Subcutaneous abdominal adipose tissue (tissue), 5 donors: ENCODE results near the gene LMF2.
"Not testable (repeated sequence)": the region's sequence is repeated elsewhere in the genome, so short reads cannot be mapped to it uniquely, and the experiment has no call there.

ENCODE experiments used
- H3K27ac ChIP-seq: one replicate; pipeline ENCODE4 v1.7.0; 2013; ENCODE audit warnings: low read depth, mild to moderate bottlenecking, inconsistent platforms, low read length, moderate library complexity
- H3K27me3 ChIP-seq, 5 donors: one replicate each; pipeline ENCODE4 v1.7.0; 2013; ENCODE audit warnings: low read length in 5 of 5, inconsistent platforms in 1 of 5; ENCODE audit not compliant: control insufficient read depth in 5 of 5, insufficient read depth in 4 of 5
- H3K36me3 ChIP-seq, 5 donors: one replicate each; pipeline ENCODE4 v1.7.0; 2013; ENCODE audit warnings: low read length in 5 of 5; ENCODE audit not compliant: control insufficient read depth in 5 of 5, insufficient read depth in 5 of 5
- H3K4me1 ChIP-seq, 5 donors: one replicate each; pipeline ENCODE4 v1.7.0; 2013; ENCODE audit warnings: low read length in 5 of 5, mild to moderate bottlenecking in 3 of 5, moderate library complexity in 1 of 5; ENCODE audit not compliant: control insufficient read depth in 5 of 5, insufficient read depth in 5 of 5
- H3K4me3 ChIP-seq, 5 donors: one replicate each; pipeline ENCODE4 v1.7.0; 2013; ENCODE audit warnings: low read length in 5 of 5, low read depth in 1 of 5
- H3K9ac ChIP-seq, 5 donors: one replicate each; pipeline ENCODE4 v1.7.0; 2013; ENCODE audit warnings: low read length in 5 of 5, mild to moderate bottlenecking in 4 of 5, moderate library complexity in 3 of 5
- H3K9me3 ChIP-seq, 5 donors: one replicate each; pipeline ENCODE4 v1.7.0; 2013; ENCODE audit warnings: low read length in 5 of 5; ENCODE audit not compliant: control insufficient read depth in 5 of 5
- donor health status: healthy.
- donor health status: healthy.
- donor health status: healthy.
- donor health status: healthy.
- donor health status: healthy.

Gene LMF2

GRCh38 chr22:50523806-50524675 lies 16.5 kb upstream of the LMF2 start:
- Histone ChIP-seq H3K36me3 (peaks cover 0 to 43% (median 39%) of the 10 kb centered on the region in 5 donors), H3K4me1 (peaks cover 7 to 49% (median 34%) of the 10 kb centered on the region in 5 donors)

GRCh38 chr22:50523458-50523805 lies 15.9 kb upstream of the LMF2 start:
- Histone ChIP-seq H3K27ac (no peak overlapping the region), H3K36me3 (peaks cover 0 to 49% (median 44%) of the 10 kb centered on the region in 5 donors), H3K9me3 (no peaks in the 10 kb centered on the region), H3K27me3 (no peaks in the 10 kb centered on the region), H3K4me3 (no peak overlapping the region), H3K4me1 (peaks cover 7 to 43% (median 28%) of the 10 kb centered on the region in 5 donors), H3K9ac (no peak overlapping the region)

More at GRCh38 chr22:50523806-50524675, 16.5 kb upstream of the LMF2 start:
- no peaks in the 10 kb centered on the region for H3K27me3 ChIP-seq
- H3K9ac ChIP-seq = peak overlapping the region in 3 of 5 donors; percentile 71 to 84 (median 73)
- H3K9me3 ChIP-seq = no peaks in the 10 kb centered on the region
- H3K4me3 ChIP-seq = peak overlapping the region; percentile 66 to 78 (median 68)
- H3K27ac ChIP-seq = peak overlapping the region; percentile 95

DNA sequence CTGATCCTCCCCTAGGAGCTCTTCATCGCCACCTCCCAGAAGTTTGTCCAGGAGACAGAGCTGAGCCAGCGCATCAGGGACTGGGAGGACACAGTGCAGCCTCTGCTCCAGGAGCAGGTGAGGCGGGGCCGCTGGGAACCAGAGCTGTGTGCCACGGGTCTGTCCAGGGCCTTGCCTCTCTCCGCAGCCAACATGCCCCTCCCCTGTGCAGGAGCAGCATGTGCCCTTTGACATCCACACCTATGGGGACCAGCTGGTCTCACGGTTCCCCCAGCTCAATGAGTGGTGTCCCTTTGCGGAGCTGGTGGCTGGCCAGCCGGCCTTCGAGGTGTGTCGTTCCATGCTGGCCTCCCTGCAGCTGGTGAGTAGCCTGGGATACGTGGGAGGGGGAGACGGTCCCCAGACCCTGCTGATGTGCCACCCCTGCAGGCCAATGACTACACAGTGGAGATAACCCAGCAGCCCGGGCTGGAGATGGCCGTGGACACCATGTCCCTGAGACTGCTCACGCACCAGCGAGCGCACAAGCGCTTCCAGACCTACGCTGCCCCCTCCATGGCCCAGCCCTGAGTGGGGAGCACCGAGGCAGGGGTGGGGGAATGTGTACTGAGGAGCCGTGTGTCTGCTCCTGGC lies 15.4 kb upstream of the LMF2 start:
- peaks cover 7 to 38% (median 25%) of the 10 kb centered on the region in 5 donors for H3K4me1 ChIP-seq
- H3K27me3 ChIP-seq = no peaks in the 10 kb centered on the region
- H3K4me3 ChIP-seq = no peak overlapping the region
- no peak overlapping the region for H3K27ac ChIP-seq
- no peaks in the 10 kb centered on the region for H3K9me3 ChIP-seq
- peaks cover 0 to 55% (median 49%) of the 10 kb centered on the region in 5 donors for H3K36me3 ChIP-seq
- H3K9ac ChIP-seq = no peak overlapping the region

GRCh38 chr22:50522208-50522805 lies 14.8 kb upstream of the LMF2 start:
- H3K36me3 ChIP-seq = peaks cover 0 to 61% (median 55%) of the 10 kb centered on the region in 5 donors

GRCh38 chr22:50521710-50522109 lies 14.2 kb upstream of the LMF2 start:
- H3K4me3 ChIP-seq = no peak overlapping the region
- H3K36me3 ChIP-seq = peaks cover 0 to 67% (median 61%) of the 10 kb centered on the region in 5 donors
- no peaks in the 10 kb centered on the region for H3K9me3 ChIP-seq
- H3K27ac ChIP-seq = no peak overlapping the region
- no peak overlapping the region for H3K9ac ChIP-seq
- H3K27me3 ChIP-seq = no peaks in the 10 kb centered on the region
- H3K4me1 ChIP-seq = peaks cover 3 to 26% (median 16%) of the 10 kb centered on the region in 5 donors

More at GRCh38 chr22:50522208-50522805, 14.8 kb upstream of the LMF2 start:
- no peak overlapping the region for H3K4me3 ChIP-seq
- no peak overlapping the region for H3K9ac ChIP-seq
- peaks cover 6 to 32% (median 22%) of the 10 kb centered on the region in 5 donors for H3K4me1 ChIP-seq
- no peaks in the 10 kb centered on the region for H3K27me3 ChIP-seq
- no peaks in the 10 kb centered on the region for H3K9me3 ChIP-seq
- H3K27ac ChIP-seq = no peak overlapping the region

DNA sequence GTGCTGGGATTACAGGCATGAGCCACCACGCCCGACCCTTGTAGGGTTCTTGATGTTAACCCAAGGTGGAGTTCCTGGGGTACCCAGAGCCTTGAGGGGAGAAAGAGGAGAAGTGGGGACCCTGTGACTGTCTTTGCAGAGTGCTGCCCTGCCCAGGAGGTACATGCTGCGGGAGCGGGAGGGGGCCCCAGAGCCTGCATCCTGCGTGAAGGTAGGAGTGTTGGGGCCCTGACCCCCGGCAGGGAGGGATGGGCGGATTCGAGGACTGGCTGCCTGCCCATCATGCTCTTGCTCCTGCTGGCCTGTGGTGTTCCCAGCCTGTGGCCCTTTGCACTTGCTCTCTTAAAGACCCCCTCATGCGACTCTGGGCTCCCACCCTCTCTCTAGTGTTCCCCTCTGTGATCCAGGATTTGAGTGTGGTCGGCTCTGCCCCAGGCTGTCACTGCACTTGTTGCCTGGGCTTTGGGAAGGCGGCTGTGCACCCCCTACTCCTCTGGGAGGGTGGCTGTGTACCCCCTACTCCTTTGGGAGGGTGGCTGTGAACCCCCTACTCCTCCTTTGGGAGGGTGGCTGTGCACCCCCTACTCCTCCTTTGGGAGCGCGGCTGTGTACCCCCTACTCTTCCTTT lies 13.4 kb upstream of the LMF2 start:
- Histone ChIP-seq H3K4me1 (peaks cover 3 to 18% (median 13%) of the 10 kb centered on the region in 5 donors), H3K27me3 (no peaks in the 10 kb centered on the region)

GRCh38 chr22:50520184-50520583 lies 12.7 kb upstream of the LMF2 start:
- H3K27ac ChIP-seq, H3K27me3 ChIP-seq, H3K4me3 ChIP-seq, H3K9ac ChIP-seq, H3K9me3 ChIP-seq: not testable (repeated sequence)
- Histone ChIP-seq H3K36me3 (peaks cover 0 to 73% (median 65%) of the 10 kb centered on the region in 5 donors), H3K4me1 (peaks cover 3 to 16% (median 13%) of the 10 kb centered on the region in 5 donors)

More for the DNA sequence above, 13.4 kb upstream of the LMF2 start:
- H3K27ac ChIP-seq = no peak overlapping the region
- H3K4me3 ChIP-seq = no peak overlapping the region
- H3K9ac ChIP-seq = no peak overlapping the region
- no peaks in the 10 kb centered on the region for H3K9me3 ChIP-seq
- H3K36me3 ChIP-seq = peaks cover 0 to 73% (median 65%) of the 10 kb centered on the region in 5 donors

GRCh38 chr22:50519151-50519550 lies 11.6 kb upstream of the LMF2 start:
- H3K4me3 ChIP-seq = no peak overlapping the region
- H3K27me3 ChIP-seq = no peaks in the 10 kb centered on the region
- H3K4me1 ChIP-seq = peaks cover 0 to 5% (median 2%) of the 10 kb centered on the region in 5 donors
- no peak overlapping the region for H3K9ac ChIP-seq
- no peaks in the 10 kb centered on the region for H3K9me3 ChIP-seq
- peaks cover 0 to 80% (median 70%) of the 10 kb centered on the region in 5 donors for H3K36me3 ChIP-seq
- H3K27ac ChIP-seq = no peak overlapping the region

GRCh38 chr22:50518606-50519005 lies 11.1 kb upstream of the LMF2 start:
- Histone ChIP-seq H3K9ac (no peak overlapping the region), H3K27ac (no peak overlapping the region), H3K4me1 (no peaks in the 10 kb centered on the region), H3K36me3 (peaks cover 0 to 75% (median 66%) of the 10 kb centered on the region in 5 donors), H3K4me3 (no peak overlapping the region), H3K27me3 (no peaks in the 10 kb centered on the region), H3K9me3 (no peaks in the 10 kb centered on the region)
